Measurements from ENCODE around the gene NUDT7. TPM values are rescaled to one million over a fixed set of nuclear protein-coding genes. Genes with fewer than 3 reads are reported as not detected.

The NUDT7 gene
- total and polyA plus RNA-seq, 12 donors: 15.3 to 62.6 (median 33.4) TPM

- Histone ChIP-seq H3K27ac (no peak overlapping the region), H3K27me3 (no peaks in the 10 kb centered on the region)
- 68 to 78% (median 74%) methylated on average over 7 of the region's 7 CpGs for WGBS, 4 donors
These were observed 31.9 kb upstream of the NUDT7 start for GRCh38 chr16:77690416-77690815.

GRCh38 chr16:77692612-77693011 lies 29.7 kb upstream of the NUDT7 start:
- intact Hi-C loops (cut with DNase I): no loop called here
- DNase-seq: no peak
- Histone ChIP-seq H3K9me3 (replicated peaks in 1 of 3) (no peaks in the 10 kb centered on the region), H3K4me1 (replicated peaks in 1 of 2) (no peaks in the 10 kb centered on the region), H3K27me3 (no peaks in the 10 kb centered on the region), H3K36me3 (replicated peaks in 1 of 2) (no peaks in the 10 kb centered on the region), H3K27ac (no peak overlapping the region), H3K4me3 (no peak overlapping the region)
- TF ChIP-seq POLR2A (IDR thresholded peaks at IDR 0.05) (no peak), CTCF (IDR thresholded peaks at IDR 0.05) (no peak)
- 87 to 100% (median 93%) methylated on average over 1 of the region's 1 CpG for WGBS, 4 donors

More at GRCh38 chr16:77690416-77690815, 31.9 kb upstream of the NUDT7 start:
- DNase-seq: no peak
- Histone ChIP-seq H3K9me3 (replicated peaks in 1 of 3) (no peaks in the 10 kb centered on the region), H3K4me3 (no peak overlapping the region), H3K4me1 (replicated peaks in 1 of 2) (no peaks in the 10 kb centered on the region), H3K36me3 (replicated peaks in 1 of 2) (no peaks in the 10 kb centered on the region)
- TF ChIP-seq POLR2A (IDR thresholded peaks at IDR 0.05): no peak
- no peak for TF ChIP-seq CTCF (IDR thresholded peaks at IDR 0.05)
- intact Hi-C loops (cut with DNase I): no loop called here

GRCh38 chr16:77696149-77696548 lies 26.2 kb upstream of the NUDT7 start:
- TF ChIP-seq POLR2A (IDR thresholded peaks at IDR 0.05): no peak
- TF ChIP-seq CTCF (IDR thresholded peaks at IDR 0.05): no peak
- H3K4me3 ChIP-seq: no peak overlapping the region
- no peaks in the 10 kb centered on the region for H3K36me3 ChIP-seq (replicated peaks in 1 of 2)
- H3K27ac ChIP-seq: no peak overlapping the region
- no peaks in the 10 kb centered on the region for H3K4me1 ChIP-seq (replicated peaks in 1 of 2)
- H3K27me3 ChIP-seq: no peaks in the 10 kb centered on the region
- no peaks in the 10 kb centered on the region for H3K9me3 ChIP-seq (replicated peaks in 1 of 3)
- no peak for DNase-seq
- intact Hi-C loops (cut with DNase I): no loop called here

- Histone ChIP-seq H3K36me3 (replicated peaks in 1 of 2) (no peaks in the 10 kb centered on the region), H3K27ac (no peak overlapping the region), H3K9me3 (replicated peaks in 1 of 3) (no peaks in the 10 kb centered on the region), H3K4me3 (no peak overlapping the region), H3K27me3 (no peaks in the 10 kb centered on the region), H3K4me1 (replicated peaks in 1 of 2) (no peaks in the 10 kb centered on the region)
- TF ChIP-seq POLR2A (IDR thresholded peaks at IDR 0.05) (no peak), CTCF (IDR thresholded peaks at IDR 0.05) (no peak)
- no peak for DNase-seq
- WGBS, 4 donors: 83 to 90% (median 87%) methylated on average over 1 of the region's 1 CpG
- intact Hi-C loops (cut with DNase I): no loop called here
These were observed 21.5 kb upstream of the NUDT7 start for GRCh38 chr16:77700846-77701245.
